ENCODE results near the gene NFS1. TPM values are rescaled to one million over a fixed set of nuclear protein-coding genes. Genes with fewer than 3 reads are reported as not detected.

The NFS1 gene
- polyA plus RNA-seq, 1 of the 3 experiments (the other 2 are of a cell fraction), result 75.6 TPM

GRCh38 chr20:35734777-35735649, 35.9 kb upstream of the NFS1 start:
- Histone ChIP-seq H3K27me3 (ENCODE audit: insufficient read depth) (no peaks in the 10 kb centered on the region), H3K9me2 (no peaks in the 10 kb centered on the region), H2AFZ (ENCODE audit: low read depth) (no peak overlapping the region), H3K4me2 (no peak overlapping the region), H3K27ac (ENCODE audit: low read depth in 2 of 2, low read length in 1 of 2) (no peak overlapping the region; a peak in 1 of 4 replicates), H3K9ac (no peak overlapping the region), H4K20me1 (ENCODE audit: insufficient read depth) (peaks cover 100% of the 10 kb centered on the region), H3K4me3 (ENCODE audit: low read depth in 2 of 2, low read length in 1 of 2) (no peak overlapping the region), H3K79me2 (ENCODE audit: insufficient read depth) (peaks cover 100% of the 10 kb centered on the region), H3K9me3 (no peaks in the 10 kb centered on the region), H3K4me1 (ENCODE audit: control insufficient read depth in 1 of 2, insufficient read depth in 2 of 2, low read depth in 1 of 2, low read length in 1 of 2) (peaks cover 10 to 27% of the 10 kb centered on the region in 2 experiments; a peak in 3 of 4 replicates), H3K36me3 (replicated peaks in 1 of 2; ENCODE audit: control insufficient read depth in 1 of 2, insufficient read depth in 2 of 2, low read length in 1 of 2) (peaks cover 85 to 99% of the 10 kb centered on the region in 2 experiments), H3F3A (replicated peaks; ENCODE audit: insufficient read depth) (peaks cover 34% of the 10 kb centered on the region)
- CTCF ChIA-PET, result interaction anchor here (0.8 to 2.9 kb wide), 2 partner anchors 20 to 150 kb away, joined by 3 to 14 read pairs; no protein-coding TSS in a partner anchor
- TF ChIP-seq REST (IDR thresholded peaks at IDR 0.05; ENCODE audit: low read depth, low read length) (no peak), FOXJ3 (CRISPR knock-in tag; IDR thresholded peaks at IDR 0.05) (no peak), YY1 (IDR thresholded peaks at IDR 0.05; ENCODE audit: low read depth) (no peak), SMC3 (IDR thresholded peaks at IDR 0.05; ENCODE audit: low read depth, low read length) (no peak), TAF1 (IDR thresholded peaks at IDR 0.05; ENCODE audit: borderline replicate concordance, low read depth, low read length) (no peak), IRF3 (IDR thresholded peaks at IDR 0.05; ENCODE audit: low read depth, low read length) (no peak), POLR2AphosphoS5 (IDR thresholded peaks at IDR 0.05; ENCODE audit: low read depth, low read length) (no peak), NFIC (IDR thresholded peaks at IDR 0.05; ENCODE audit: borderline replicate concordance) (no peak), EP300 (IDR thresholded peaks at IDR 0.05; ENCODE audit: borderline replicate concordance in 1 of 2, low read depth in 1 of 2, low read length in 1 of 2) (no peak), RAD21 (IDR thresholded peaks at IDR 0.05; ENCODE audit: low read length) (no peak), CHD2 (IDR thresholded peaks at IDR 0.05; ENCODE audit: low read length, partially characterized antibody) (no peak), FOXM1 (IDR thresholded peaks at IDR 0.05; ENCODE audit: low read depth) (no peak), RCOR1 (IDR thresholded peaks at IDR 0.05; ENCODE audit: low read length) (no peak), EZH2phosphoT487 (IDR thresholded peaks at IDR 0.05; ENCODE audit: borderline replicate concordance, low read depth) (no peak), FOSL2 (IDR thresholded peaks at IDR 0.05; ENCODE audit: borderline replicate concordance, low read depth) (no peak), NRF1 (IDR thresholded peaks at IDR 0.05; ENCODE audit: low read depth, low read length) (no peak), SIN3A (IDR thresholded peaks at IDR 0.05; ENCODE audit: borderline replicate concordance, low read depth, low read length) (no peak)
- WGBS (ENCODE audit: low lambda C conversion rate), result 92% methylated on average over 4 of the region's 4 CpGs
- POLR2A ChIA-PET, result interaction anchor here (1.2 kb wide), 1 partner anchor 18 kb away, joined by 4 read pairs; no protein-coding TSS in a partner anchor
- no peak for DNase-seq
